Stomach (tissue), 9 donors: ENCODE measurements around the gene TIGD1. TPM values are rescaled to one million over a fixed set of nuclear protein-coding genes. Genes with fewer than 3 reads are reported as not detected.
A peak's percentile ranks its signal among the peaks of the same experiment; 100 is the strongest.

Experiments used
- DNase-seq, 2 donors: peaks; one replicate each; pipeline versions ENCODE4 v3.0.0 to v3.0.0-alpha.2; 2013 to 2019
- H3K27ac ChIP-seq, 5 donors: fragments of 200-600 bp in 4 of 5; sonication (generic) in 4 of 5; one replicate each; pipeline ENCODE4 v1.5.1; 2013 to 2019; ENCODE audit warnings: mild to moderate bottlenecking in 1 of 5, moderate library complexity in 1 of 5
- H3K27me3 ChIP-seq, 3 donors: fragments of 200-600 bp; sonication (generic); one replicate each; pipeline ENCODE4 v1.5.1; 2017 to 2019; ENCODE audit warnings: mixed run types in 1 of 3
- H3K36me3 ChIP-seq, 4 donors: fragments of 200-600 bp; sonication (generic); 1 replicate in 3 of 4; 2 replicates in 1 of 4; pipeline ENCODE4 v1.5.1; 2016 to 2019
- H3K4me1 ChIP-seq, 4 donors: fragments of 200-600 bp; sonication (generic); one replicate each; pipeline ENCODE4 v1.5.1; 2016 to 2019
- H3K4me3 ChIP-seq, 4 donors: fragments of 200-600 bp; sonication (generic) in 3 of 4; one replicate each; pipeline ENCODE4 v1.5.1; 2016 to 2019; ENCODE audit warnings: mild to moderate bottlenecking in 1 of 4
- H3K9me3 ChIP-seq, 4 donors: fragments of 200-600 bp; sonication (generic); one replicate each; pipeline ENCODE4 v1.5.1; 2016 to 2019
- EP300 ChIP-seq: sonication (generic); formaldehyde crosslinking; IDR thresholded peaks from one replicate; pipeline ENCODE4 v1.6.1; 2017; ENCODE audit warnings: antibody characterized with exemption
- POLR2A ChIP-seq, 4 donors: fragments of 450-650 bp; IDR thresholded peaks; one replicate each; pipeline ENCODE4 v1.6.1; 2016; ENCODE audit warnings: antibody characterized with exemption in 4 of 4, control low read depth in 2 of 4, mild to moderate bottlenecking in 1 of 4, moderate library complexity in 1 of 4
- POLR2AphosphoS5 ChIP-seq, 3 donors: sonication (generic); formaldehyde crosslinking; IDR thresholded peaks; one replicate each; pipeline ENCODE4 v1.6.1; 2016; ENCODE audit warnings: antibody characterized with exemption in 3 of 3
- WGBS, 5 donors: extraction: QIAGEN DNeasy Blood & Tissue Kit in 3 of 5; methylation state at CpG; one replicate each; pipeline versions ENCODE4 v1.1.5 to v1.1.7; 2013 to 2018; 5-methylcytosine and 5-hydroxymethylcytosine counted together
- intact Hi-C: fragments of 100-400 bp; cut with DNase I; formaldehyde crosslinking; loops from one replicate; pipeline ENCODE4 v1.15.1; 2023; ENCODE audit warnings: low total_unique reads
- polyA plus RNA-seq, 3 donors: library from polyadenylated mRNA; stranded (reverse); fragments of 200-250 nt; gene quantifications; one replicate each; pipeline ENCODE4 v1.2.3, GENCODE V29; 2013
- total RNA-seq, 5 donors: library from RNA; depleted of rRNA; stranded (reverse); fragments of >200 nt; gene quantifications; one replicate each; pipeline versions ENCODE4 v1.1.0 to v1.2.3, GENCODE V29; 2014 to 2016
- TF ChIP-seq, protein P1 (sequence below), 7 experiments: fragments of 450-650 bp in 4 of 7; fragments of 200-600 bp in 3 of 7; sonication (generic) in 3 of 7; IDR thresholded peaks; one replicate each; pipeline ENCODE4 v1.5.1; 2016 to 2019; ENCODE audit warnings: antibody characterized with exemption in 7 of 7, control low read depth in 2 of 7, mild to moderate bottlenecking in 1 of 7
- donor health status: healthy with polysubstance abuse.
- donor health status: Bipolar disorder and iron deficiency.
- donor health status: healthy.

The TIGD1 gene
- total and polyA plus RNA-seq, 8 donors: 1.2 to 14.5 (median 6.1) TPM

DNA sequence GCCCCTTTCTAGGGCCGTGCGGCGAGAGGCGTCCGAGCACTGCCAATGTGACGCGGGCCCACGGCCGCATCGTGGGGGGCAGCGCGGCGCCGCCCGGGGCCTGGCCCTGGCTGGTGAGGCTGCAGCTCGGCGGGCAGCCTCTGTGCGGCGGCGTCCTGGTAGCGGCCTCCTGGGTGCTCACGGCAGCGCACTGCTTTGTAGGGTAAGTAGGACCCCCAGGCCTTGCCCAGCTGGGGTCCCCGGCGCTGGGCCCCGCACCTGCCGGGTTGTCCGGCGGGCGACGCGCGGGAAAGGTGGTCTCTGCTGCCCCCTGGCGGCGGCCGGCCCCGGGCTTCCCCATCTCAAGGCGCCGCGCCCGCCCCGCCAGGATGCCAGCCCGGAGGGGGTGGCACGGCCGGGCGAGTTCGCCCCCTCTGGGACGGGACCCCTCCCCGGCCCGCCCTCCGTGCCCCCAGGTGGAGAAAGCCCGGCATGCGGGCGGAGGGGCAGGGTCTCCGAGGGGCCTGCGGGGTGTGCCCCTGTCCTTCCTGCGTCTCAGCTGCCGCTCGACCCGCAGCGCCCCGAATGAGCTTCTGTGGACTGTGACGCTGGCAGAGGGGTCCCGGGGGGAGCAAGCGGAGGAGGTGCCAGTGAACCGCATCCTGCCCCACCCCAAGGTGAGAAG is 28.3 kb downstream of the TIGD1 start:
- Histone ChIP-seq H3K36me3 (no peaks in the 10 kb centered on the region), H3K4me1 (peaks cover 34 to 47% (median 38%) of the 10 kb centered on the region in 4 donors), H3K4me3 (peak overlapping the region; percentile 20 to 49 (median 32)), H3K9me3 (no peaks in the 10 kb centered on the region), H3K27me3 (peaks cover 32 to 95% (median 70%) of the 10 kb centered on the region in 3 donors), H3K27ac (no peak overlapping the region)
- TF ChIP-seq, protein P1, sequence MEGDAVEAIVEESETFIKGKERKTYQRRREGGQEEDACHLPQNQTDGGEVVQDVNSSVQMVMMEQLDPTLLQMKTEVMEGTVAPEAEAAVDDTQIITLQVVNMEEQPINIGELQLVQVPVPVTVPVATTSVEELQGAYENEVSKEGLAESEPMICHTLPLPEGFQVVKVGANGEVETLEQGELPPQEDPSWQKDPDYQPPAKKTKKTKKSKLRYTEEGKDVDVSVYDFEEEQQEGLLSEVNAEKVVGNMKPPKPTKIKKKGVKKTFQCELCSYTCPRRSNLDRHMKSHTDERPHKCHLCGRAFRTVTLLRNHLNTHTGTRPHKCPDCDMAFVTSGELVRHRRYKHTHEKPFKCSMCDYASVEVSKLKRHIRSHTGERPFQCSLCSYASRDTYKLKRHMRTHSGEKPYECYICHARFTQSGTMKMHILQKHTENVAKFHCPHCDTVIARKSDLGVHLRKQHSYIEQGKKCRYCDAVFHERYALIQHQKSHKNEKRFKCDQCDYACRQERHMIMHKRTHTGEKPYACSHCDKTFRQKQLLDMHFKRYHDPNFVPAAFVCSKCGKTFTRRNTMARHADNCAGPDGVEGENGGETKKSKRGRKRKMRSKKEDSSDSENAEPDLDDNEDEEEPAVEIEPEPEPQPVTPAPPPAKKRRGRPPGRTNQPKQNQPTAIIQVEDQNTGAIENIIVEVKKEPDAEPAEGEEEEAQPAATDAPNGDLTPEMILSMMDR (IDR thresholded peaks at IDR 0.05): peak in 5 of 7 experiments; percentile 15 to 94 (median 86)
- no peak for TF ChIP-seq POLR2AphosphoS5 (IDR thresholded peaks at IDR 0.05)
- peak; percentile 66 to 80 for DNase-seq
- intact Hi-C loops: loop anchor here (5.0 kb wide), 1 partner anchor 85 kb away; no protein-coding TSS in a partner anchor
- 0 to 12% (median 5%) methylated on average over 2 to 66 of the region's 66 CpGs for WGBS, 5 donors

DNA sequence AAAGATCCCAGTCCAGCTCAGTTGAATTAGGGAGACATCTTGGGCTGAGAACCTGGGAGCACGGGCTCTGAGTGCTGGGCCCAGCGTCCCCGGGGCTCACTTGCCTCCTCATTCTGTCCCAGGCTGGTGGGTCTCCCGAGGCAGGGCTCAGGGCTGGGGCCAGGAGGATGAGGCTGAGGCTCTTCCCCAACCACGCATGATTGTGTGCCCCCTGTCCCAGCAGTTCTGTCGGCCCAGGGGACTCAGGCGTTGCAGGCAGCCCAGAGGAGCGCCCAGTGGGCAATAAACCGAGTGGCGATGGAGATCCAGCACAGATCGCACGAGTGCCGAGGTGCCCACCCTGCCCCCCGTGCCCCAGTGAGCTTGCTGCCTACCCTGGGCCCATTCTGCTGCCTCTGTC is 29.3 kb downstream of the TIGD1 start:
- Histone ChIP-seq H3K27me3 (peaks cover 32 to 86% (median 63%) of the 10 kb centered on the region in 3 donors), H3K9me3 (no peaks in the 10 kb centered on the region), H3K4me1 (peaks cover 34 to 46% (median 38%) of the 10 kb centered on the region in 4 donors), H3K4me3 (no peak overlapping the region), H3K36me3 (no peaks in the 10 kb centered on the region), H3K27ac (no peak overlapping the region)
- WGBS, 5 donors: 86 to 91% (median 90%) methylated on average over 11 to 14 of the region's 14 CpGs
- intact Hi-C loops: loop anchor here (5.0 kb wide), 1 partner anchor 84 kb away; no protein-coding TSS in a partner anchor
- TF ChIP-seq EP300: no peak
- DNase-seq: no peak

DNA sequence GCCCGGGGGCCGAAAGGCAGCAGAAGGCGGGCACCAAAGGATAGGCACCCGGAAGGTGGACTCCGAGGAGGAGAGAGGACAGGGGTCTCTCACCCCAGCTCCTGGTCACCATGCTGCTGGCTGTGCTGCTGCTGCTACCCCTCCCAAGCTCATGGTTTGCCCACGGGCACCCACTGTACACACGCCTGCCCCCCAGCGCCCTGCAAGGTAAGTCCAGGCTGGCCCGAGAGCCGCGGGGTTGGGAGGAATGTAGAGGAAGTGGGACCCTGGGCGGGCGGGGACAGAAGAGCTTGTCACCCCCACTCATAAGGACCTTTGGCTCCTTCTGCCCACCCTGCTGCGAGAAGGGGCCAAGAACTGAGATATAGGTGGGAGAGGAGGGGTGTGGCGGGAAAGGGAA is 29.9 kb downstream of the TIGD1 start:
- DNase-seq: no peak
- peaks cover 30 to 40% (median 33%) of the 10 kb centered on the region in 4 donors for H3K4me1 ChIP-seq
- H3K36me3 ChIP-seq: no peaks in the 10 kb centered on the region
- H3K4me3 ChIP-seq: no peak overlapping the region
- H3K27me3 ChIP-seq: peaks cover 32 to 79% (median 57%) of the 10 kb centered on the region in 3 donors
- 69 to 79% (median 73%) methylated on average over 14 to 15 of the region's 15 CpGs for WGBS, 5 donors
- intact Hi-C loops: loop anchor here (5.0 kb wide), 1 partner anchor 83 kb away; no protein-coding TSS in a partner anchor
- no peaks in the 10 kb centered on the region for H3K9me3 ChIP-seq
- H3K27ac ChIP-seq: no peak overlapping the region
- TF ChIP-seq POLR2AphosphoS5 (IDR thresholded peaks at IDR 0.05) (no peak), EP300 (no peak), POLR2A (IDR thresholded peaks at IDR 0.05) (no peak)
- TF ChIP-seq, protein P1 (IDR thresholded peaks at IDR 0.05): no peak

DNA sequence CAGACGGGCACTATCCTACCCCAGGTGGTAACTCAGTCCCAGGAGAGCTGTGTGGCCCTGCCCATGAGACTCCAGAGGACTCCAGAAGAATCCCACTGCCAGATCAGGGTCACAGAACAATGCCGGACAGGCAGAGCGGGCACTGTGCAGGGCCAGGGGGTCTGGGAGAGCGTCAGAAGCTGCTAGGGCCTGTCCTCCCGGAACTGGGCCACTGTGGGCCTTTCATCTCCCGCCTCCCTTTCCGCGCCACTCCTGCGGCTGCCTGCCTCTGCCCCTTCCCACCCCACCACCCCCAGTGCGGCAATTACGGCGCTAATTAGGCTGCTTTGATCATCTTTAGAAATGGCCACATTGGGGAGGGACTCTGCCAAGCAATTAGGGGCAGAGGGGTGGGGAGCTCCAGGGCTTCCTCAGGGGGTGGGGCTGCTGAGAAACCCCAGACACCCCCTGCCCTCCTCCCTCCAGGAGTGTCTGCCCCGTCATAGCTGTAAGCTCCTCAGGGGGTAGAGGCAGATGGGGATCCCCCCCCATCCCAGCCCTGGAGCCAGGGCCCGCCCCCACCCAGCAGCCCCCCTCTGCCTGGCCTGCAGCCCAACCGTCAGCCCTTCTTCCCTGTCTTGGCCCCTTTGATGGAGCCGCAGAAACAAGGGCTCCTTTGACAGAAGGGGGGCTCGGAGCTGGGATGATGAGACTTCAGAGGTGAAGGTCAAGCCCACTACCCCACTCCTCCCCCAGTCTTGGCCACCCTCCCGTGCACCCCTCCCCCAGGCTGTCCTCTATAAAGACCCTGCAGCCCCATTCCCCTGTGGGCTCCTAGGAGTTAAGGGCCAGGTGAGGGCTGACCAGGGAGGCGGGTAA is 30.5 kb downstream of the TIGD1 start, which contains the start of gene PRSS56:
PRSS56 (plus strand) TSS at position 808 of the 858 bp plus-strand sequence. CDS start 211 bp downstream, outside the sequence.
- no peaks in the 10 kb centered on the region for H3K36me3 ChIP-seq
- TF ChIP-seq POLR2AphosphoS5 (IDR thresholded peaks at IDR 0.05) (no peak), EP300 (no peak), POLR2A (IDR thresholded peaks at IDR 0.05) (no peak)
- TF ChIP-seq, protein P1 (IDR thresholded peaks at IDR 0.05): no peak
- H3K27me3 ChIP-seq: peaks cover 25 to 73% (median 50%) of the 10 kb centered on the region in 3 donors
- DNase-seq: no peak
- intact Hi-C loops: loop anchor here (5.0 kb wide), 1 partner anchor 83 kb away; no protein-coding TSS in a partner anchor
- 57 to 71% (median 62%) methylated on average over 8 to 19 of the region's 19 CpGs for WGBS, 5 donors
- H3K4me1 ChIP-seq: peaks cover 27 to 33% (median 29%) of the 10 kb centered on the region in 4 donors
- no peak within 1 kb of the TSS for H3K27ac ChIP-seq
- H3K4me3 ChIP-seq: no peak within 1 kb of the TSS
- H3K9me3 ChIP-seq: no peaks in the 10 kb centered on the region
